Large intestine (tissue), 3 donors: ENCODE data around the gene DENND1A. TPM values are rescaled to one million over a fixed set of nuclear protein-coding genes. Genes with fewer than 3 reads are reported as not detected.

Source experiments
- DNase-seq, 2 donors: peaks; one replicate each; pipeline versions ENCODE4 v3.0.0 to v3.0.0-alpha.2; 2013
- H3K27ac ChIP-seq: one replicate; pipeline ENCODE4 v1.5.1; 2013; ENCODE audit warnings: low read length
- H3K27me3 ChIP-seq: 2 replicates; pipeline ENCODE4 v1.6.1; 2013; ENCODE audit warnings: low read length; ENCODE audit not compliant: control insufficient read depth, insufficient read depth
- H3K36me3 ChIP-seq: 2 replicates; pipeline ENCODE4 v1.6.1; 2013; ENCODE audit warnings: low read length; ENCODE audit not compliant: control insufficient read depth, insufficient read depth
- H3K4me1 ChIP-seq: one replicate; pipeline ENCODE4 v1.6.1; 2013; ENCODE audit warnings: low read length; ENCODE audit not compliant: control insufficient read depth, insufficient read depth
- H3K4me3 ChIP-seq: one replicate; pipeline ENCODE4 v1.5.1; 2013; ENCODE audit warnings: low read length
- H3K9me3 ChIP-seq: one replicate; pipeline ENCODE4 v1.6.1; 2013; ENCODE audit warnings: mild to moderate bottlenecking, low read depth, low read length, moderate library complexity; ENCODE audit not compliant: control insufficient read depth
- WGBS: methylation state at CpG from one replicate; pipeline ENCODE4 v1.1.5; 2013; ENCODE audit warnings: low lambda C conversion rate; ENCODE audit not compliant: insufficient coverage; 5-methylcytosine and 5-hydroxymethylcytosine counted together
- polyA plus RNA-seq: library from polyadenylated mRNA; unstranded; fragments of 120-200 nt; gene quantifications from one replicate; pipeline ENCODE4 v1.2.1, GENCODE V29; 2013

Gene DENND1A
- polyA plus RNA-seq, 1 donor, result 29.7 TPM

DNA sequence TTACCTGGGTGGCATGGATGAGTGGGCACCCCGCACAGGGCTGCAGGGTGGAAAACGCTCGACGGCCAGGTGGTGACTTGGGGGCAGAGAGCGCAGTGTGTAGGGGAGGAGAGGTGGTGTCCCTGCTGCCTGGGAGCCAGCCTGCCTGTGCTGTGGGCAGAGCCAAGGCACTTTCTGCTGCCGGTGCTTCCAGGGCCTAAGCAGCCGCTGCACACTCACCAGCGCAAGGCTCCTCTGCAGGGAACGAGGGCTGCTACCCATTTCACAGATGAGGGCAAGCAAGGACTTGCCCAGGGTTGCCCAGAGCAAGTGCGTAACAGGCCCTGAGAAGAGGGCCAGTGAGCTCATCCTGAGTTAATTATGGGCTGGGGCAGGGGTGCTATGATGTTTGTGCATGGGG is 511.4 kb downstream of the DENND1A start:
- WGBS, result no CpG with 5 or more reads among the region's 10 CpGs
- Histone ChIP-seq H3K27me3 (no peaks in the 10 kb centered on the region), H3K27ac (no peak overlapping the region), H3K36me3 (peaks cover 49% of the 10 kb centered on the region), H3K4me3 (no peak overlapping the region), H3K4me1 (no peaks in the 10 kb centered on the region), H3K9me3 (no peaks in the 10 kb centered on the region)
- DNase-seq, result no peak

DNA sequence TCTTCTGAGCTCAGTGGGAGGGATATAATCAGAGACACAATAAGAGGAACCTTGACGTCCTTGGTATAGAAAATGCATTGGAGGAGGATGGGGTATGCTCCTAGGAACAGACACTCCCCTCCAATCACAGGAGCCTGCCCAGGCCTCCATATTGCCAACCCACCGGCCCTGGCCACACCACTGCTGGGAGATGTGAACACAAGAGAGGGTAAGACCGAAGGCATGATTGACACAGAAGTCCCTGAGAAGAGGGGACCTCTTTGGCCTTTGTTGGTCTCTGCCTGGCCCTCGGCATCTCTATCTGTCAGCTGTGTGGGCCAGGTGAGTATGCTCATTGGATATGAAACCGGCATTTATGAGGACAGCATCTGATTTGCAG is 511.9 kb downstream of the DENND1A start:
- H3K36me3 ChIP-seq, result peaks cover 44% of the 10 kb centered on the region

DNA sequence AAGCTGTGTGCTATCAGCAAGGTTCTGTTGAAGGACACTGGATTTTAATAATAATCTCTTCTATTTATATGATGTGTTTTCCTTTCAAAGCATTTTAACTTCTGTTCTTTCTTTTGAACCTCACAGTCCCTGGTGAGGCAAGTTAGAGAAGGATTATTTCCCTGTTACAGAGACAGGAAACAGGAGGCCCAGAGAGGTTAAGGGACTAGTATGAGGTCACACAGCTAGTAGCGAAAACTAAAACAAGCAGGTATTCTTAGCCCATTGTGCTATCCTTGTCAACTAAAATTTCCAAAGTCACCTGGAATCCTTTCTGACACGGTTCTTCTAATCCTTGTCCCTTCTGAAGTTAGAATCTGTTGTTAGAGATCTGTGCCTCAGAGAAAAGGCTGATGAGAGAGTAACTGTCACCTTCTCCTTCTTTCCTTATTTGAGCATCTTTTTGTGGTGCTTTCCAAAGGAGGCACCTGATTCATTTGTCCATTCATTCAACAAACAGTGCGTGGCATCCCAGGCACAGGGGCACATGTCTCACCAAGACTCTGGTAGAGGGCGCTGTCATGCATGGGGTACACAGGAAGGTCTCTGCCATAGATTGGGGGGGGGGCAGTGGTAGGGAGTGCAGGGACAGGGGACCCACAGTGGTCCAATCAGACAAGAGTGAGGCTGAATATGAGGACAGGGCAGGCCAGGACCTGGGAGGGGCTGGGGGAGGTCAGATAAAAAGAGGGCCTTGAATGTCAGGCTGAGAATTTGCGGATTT is 512.5 kb downstream of the DENND1A start:
- Histone ChIP-seq H3K9me3 (no peaks in the 10 kb centered on the region), H3K36me3 (peaks cover 43% of the 10 kb centered on the region), H3K27me3 (no peaks in the 10 kb centered on the region), H3K4me1 (no peaks in the 10 kb centered on the region), H3K27ac (no peak overlapping the region), H3K4me3 (no peak overlapping the region)
- no peak for DNase-seq
- 100% methylated on average over 1 of the region's 5 CpGs for WGBS

More for the DNA sequence above, 511.9 kb downstream of the DENND1A start:
- no peaks in the 10 kb centered on the region for H3K4me1 ChIP-seq
- H3K27ac ChIP-seq, result no peak overlapping the region
- no peak for DNase-seq
- no CpG with 5 or more reads among the region's 5 CpGs for WGBS
- H3K9me3 ChIP-seq, result no peaks in the 10 kb centered on the region
- H3K27me3 ChIP-seq, result no peaks in the 10 kb centered on the region
- no peak overlapping the region for H3K4me3 ChIP-seq

DNA sequence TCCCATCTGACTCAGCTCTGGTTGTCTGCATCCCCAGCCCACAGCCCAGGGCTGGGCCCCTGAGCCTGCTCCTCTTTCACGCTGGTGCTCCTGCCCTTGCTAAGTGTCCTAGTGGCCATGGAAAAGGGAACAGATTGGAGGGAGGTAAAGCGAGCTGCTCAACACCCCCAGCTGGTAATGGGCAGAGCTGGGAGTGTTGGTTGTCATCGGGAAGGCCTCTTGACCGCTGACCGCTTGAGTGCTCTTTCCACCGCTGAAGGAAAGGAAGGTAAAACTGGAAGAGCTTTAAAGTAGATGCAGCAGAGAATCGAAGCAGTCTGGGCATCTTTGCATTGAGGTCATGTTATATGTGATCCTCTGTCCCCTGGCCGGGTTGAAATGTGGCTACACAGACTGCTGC is 513.8 kb downstream of the DENND1A start:
- peaks cover 44% of the 10 kb centered on the region for H3K36me3 ChIP-seq
- H3K9me3 ChIP-seq, result no peaks in the 10 kb centered on the region
- no peak overlapping the region for H3K27ac ChIP-seq
- H3K4me1 ChIP-seq, result no peaks in the 10 kb centered on the region
- DNase-seq, result no peak
- no peaks in the 10 kb centered on the region for H3K27me3 ChIP-seq
- no peak overlapping the region for H3K4me3 ChIP-seq
- 90% methylated on average over 3 of the region's 8 CpGs for WGBS

DNA sequence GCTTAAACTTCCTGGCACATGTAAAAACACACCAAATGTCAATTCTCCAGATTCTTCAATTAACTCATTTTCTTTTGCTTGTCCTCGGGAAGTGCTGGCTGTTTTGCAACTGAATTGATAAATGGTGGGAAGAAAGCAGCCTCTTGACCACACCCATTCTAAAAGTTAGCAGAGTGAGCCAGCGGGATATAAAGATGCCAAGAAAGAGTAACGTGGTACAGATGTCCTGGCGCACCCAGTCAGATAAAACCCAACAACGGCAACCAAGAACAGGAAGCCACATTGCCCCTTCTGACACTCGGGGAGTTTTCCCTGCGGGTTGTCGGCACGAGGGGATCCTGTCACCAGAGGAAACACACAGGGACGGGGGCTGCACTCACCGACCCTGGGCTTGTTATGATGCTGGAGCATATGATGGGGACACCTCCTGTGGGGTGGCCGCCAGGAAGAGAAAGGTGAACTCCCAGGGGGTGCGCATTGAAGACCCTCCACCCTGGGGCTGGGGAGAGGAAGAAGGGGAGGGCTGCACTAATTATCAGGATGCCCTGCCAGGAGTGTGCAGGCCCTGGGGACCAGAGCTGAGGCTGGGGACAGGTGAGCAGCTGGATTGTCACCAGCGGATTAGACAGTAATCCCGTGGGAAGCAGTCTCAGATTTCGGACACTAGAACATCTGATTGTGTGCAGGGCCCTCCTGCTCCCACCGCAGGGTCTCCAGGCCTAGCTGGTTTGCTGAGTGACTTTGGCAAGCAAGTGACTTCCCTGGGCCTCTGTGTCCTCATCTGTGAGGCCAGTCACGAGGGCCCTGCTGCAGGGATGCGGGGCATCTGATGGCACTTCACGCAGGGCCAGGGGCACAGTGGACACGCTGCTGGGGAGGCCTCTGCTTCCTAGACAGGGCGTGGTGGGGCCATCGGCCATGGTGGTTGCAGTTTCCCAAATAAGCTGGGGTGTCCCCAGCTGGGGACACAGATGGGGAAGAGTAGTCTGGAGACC is 514.7 kb downstream of the DENND1A start:
- Histone ChIP-seq H3K27me3 (no peaks in the 10 kb centered on the region), H3K4me3 (no peak overlapping the region), H3K9me3 (no peaks in the 10 kb centered on the region), H3K27ac (no peak overlapping the region), H3K4me1 (no peaks in the 10 kb centered on the region), H3K36me3 (peaks cover 40% of the 10 kb centered on the region)
- 100% methylated on average over 2 of the region's 23 CpGs for WGBS
- DNase-seq, result no peak

DNA sequence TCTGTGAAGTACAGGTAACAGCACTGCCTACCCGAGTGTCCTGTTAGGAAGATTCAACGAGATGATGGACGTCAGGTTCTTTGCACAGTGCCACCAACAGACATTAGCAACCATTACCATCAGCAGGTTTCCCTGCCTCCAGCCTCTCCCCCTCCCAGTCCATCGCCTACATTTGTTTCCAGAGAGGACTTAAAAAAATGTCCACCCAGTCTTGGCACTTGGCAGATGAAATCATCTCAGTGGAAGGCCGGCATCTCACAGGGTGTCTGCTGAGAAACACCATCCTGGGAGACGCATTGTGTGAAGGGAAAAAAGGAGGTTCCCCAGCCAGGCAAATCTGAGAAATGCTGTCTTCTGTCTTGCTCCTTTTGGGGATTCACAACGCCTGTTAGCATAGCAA is 515.7 kb downstream of the DENND1A start:
- Histone ChIP-seq H3K4me1 (no peaks in the 10 kb centered on the region), H3K27me3 (no peaks in the 10 kb centered on the region), H3K27ac (no peak overlapping the region), H3K36me3 (peaks cover 33% of the 10 kb centered on the region), H3K4me3 (no peak overlapping the region), H3K9me3 (no peaks in the 10 kb centered on the region)
- DNase-seq, result no peak
- WGBS, result no CpG with 5 or more reads among the region's 7 CpGs

DNA sequence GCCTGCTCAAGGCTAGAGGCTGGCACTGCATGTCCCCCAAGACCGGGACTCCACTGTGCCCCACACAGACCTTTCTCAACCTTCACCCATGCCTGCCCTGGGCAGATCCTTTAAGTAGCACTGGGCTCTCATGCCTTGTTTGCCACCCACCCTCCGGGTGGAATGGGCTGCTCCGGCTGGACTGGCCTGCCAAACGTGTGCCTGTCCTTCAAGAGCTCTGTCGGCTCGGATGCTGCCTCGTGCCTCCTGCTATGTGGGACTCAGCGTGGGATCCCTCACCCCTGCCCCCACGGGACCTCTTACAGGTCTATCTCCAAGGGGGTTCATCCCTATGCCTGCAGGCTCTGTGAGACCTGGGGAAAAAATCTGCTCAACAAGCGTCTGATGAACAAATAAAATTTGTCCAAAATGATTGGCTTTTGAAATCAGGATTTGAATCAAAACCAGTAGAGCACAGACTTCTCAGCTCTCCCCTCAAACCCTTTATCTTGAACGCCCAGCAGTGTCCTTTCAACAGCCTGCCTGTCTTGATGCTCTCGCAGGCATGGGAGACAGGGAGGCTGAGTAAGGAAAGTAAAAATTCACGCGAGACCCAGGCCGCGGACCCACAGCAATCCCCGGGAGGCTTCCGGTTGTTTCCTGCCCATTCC is 517.6 kb downstream of the DENND1A start:
- Histone ChIP-seq H3K4me3 (no peak overlapping the region), H3K4me1 (no peaks in the 10 kb centered on the region), H3K27ac (no peak overlapping the region), H3K9me3 (no peaks in the 10 kb centered on the region), H3K27me3 (no peaks in the 10 kb centered on the region), H3K36me3 (peaks cover 21% of the 10 kb centered on the region)
- no peak for DNase-seq
- no CpG with 5 or more reads among the region's 18 CpGs for WGBS

DNA sequence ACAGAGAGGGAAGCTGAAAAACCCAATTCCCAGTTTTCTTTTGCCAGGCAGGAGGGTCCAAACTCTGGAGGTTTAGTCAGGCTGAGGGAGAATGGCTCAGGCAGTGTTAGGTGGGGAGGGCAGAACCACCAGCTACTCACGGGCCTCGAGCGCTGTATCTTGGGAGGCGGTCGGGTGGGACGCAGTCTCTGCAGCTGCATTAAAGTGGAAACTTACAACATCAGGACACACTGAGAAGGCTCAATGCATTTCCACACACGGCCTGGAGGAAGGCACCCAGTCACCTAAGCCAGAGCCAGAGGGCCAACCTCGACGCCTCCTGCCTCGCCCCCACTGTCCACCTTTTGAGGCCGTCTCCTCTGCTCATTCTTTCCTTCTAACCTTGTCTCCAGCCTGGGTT is 518.3 kb downstream of the DENND1A start:
- Histone ChIP-seq H3K36me3 (peaks cover 19% of the 10 kb centered on the region), H3K4me3 (no peak overlapping the region), H3K4me1 (no peaks in the 10 kb centered on the region), H3K9me3 (no peaks in the 10 kb centered on the region), H3K27me3 (no peaks in the 10 kb centered on the region), H3K27ac (no peak overlapping the region)
- 90% methylated on average over 4 of the region's 11 CpGs for WGBS
- no peak for DNase-seq

DNA sequence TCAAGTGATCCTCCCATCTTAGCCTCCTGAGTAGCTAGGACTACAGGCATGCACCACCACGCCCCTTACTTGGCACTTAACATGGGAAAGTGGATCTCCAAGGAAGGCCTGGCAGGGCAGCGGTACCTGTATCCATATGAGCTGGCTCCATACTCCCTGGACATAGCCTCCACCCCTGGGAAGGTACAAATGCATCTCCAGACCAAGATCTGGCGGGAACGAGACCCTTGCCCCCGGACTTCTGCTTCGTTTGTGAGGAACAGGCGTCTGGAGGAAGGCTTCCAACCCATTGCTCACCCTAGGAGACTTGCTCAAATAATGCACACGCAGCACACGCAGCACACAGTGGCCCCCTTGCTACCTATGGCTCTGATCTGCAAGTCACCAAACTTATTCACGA is 518.7 kb downstream of the DENND1A start:
- DNase-seq, result no peak
- Histone ChIP-seq H3K36me3 (peaks cover 15% of the 10 kb centered on the region), H3K4me1 (no peaks in the 10 kb centered on the region), H3K9me3 (no peaks in the 10 kb centered on the region), H3K27me3 (no peaks in the 10 kb centered on the region), H3K27ac (no peak overlapping the region), H3K4me3 (no peak overlapping the region)
- WGBS, result no CpG with 5 or more reads among the region's 10 CpGs

DNA sequence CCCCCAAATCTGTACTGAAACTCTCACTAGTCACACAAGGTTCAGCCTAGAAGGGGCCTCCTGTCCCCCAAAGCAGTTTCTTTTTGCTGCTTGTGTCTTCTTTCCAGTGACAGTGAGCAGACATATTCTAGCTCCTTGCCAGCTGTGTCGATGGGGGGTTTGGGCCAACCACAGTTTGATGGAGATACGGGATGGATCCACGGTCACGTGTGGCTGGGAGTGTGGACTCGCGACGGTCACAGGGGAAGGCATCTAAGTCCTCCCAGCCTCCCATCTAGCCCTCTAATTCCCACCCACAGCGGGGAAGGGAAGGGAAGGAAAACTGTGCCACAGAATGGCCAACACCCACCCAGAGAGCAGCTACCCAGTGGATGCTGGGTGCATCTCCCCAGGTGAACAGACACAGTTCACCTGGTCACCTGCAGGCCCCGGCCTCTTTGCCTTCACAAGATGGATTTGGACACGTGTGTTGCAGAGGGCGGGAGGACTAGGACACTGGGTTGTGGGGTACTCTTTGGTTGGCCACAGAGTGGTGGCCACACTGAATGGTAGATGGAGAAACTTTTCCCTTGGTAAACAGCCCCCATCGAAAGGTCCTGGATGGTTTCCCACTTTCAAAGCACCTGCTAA is 519.5 kb downstream of the DENND1A start:
- no peaks in the 10 kb centered on the region for H3K27me3 ChIP-seq
- peaks cover 13% of the 10 kb centered on the region for H3K36me3 ChIP-seq
- H3K27ac ChIP-seq, result no peak overlapping the region
- no peaks in the 10 kb centered on the region for H3K4me1 ChIP-seq
- WGBS, result no CpG with 5 or more reads among the region's 12 CpGs
- no peak overlapping the region for H3K4me3 ChIP-seq
- H3K9me3 ChIP-seq, result no peaks in the 10 kb centered on the region
- DNase-seq, result no peak
